H7 (cell line): Measurements from ENCODE around the gene RANGAP1. TPM values are rescaled to one million over a fixed set of nuclear protein-coding genes. Genes with fewer than 3 reads are reported as not detected.
A peak's percentile ranks its signal among the peaks of the same experiment; 100 is the strongest.

Experiments
- DNase-seq: peaks from one replicate; pipeline ENCODE4 v3.0.0; 2012
- H3K27me3 ChIP-seq: 2 replicates; pipeline ENCODE4 v1.6.0; 2011; ENCODE audit warnings: mild to moderate bottlenecking, low read length; ENCODE audit not compliant: control insufficient read depth, insufficient read depth
- H3K36me3 ChIP-seq: replicated peaks from 2 replicates; pipeline ENCODE4 v1.5.1; 2011; ENCODE audit warnings: low read length; ENCODE audit not compliant: control insufficient read depth, insufficient read depth
- H3K4me3 ChIP-seq: 2 replicates; pipeline ENCODE4 v1.5.1; 2011; ENCODE audit warnings: low read depth, mild to moderate bottlenecking, control low read depth, low read length, moderate library complexity; ENCODE audit not compliant: insufficient read depth
- total RNA-seq: library from RNA; depleted of rRNA; stranded (reverse); fragments of >200 nt; shearing (Covaris generic); gene quantifications from 2 replicates; pipeline ENCODE4 v1.2.3, GENCODE V29; 2014

The RANGAP1 gene
- total RNA-seq, 1 experiment from 2014 or later = 133 TPM

GRCh38 chr22:41239443-41240128 is 46.4 kb downstream of the RANGAP1 start:
- 0 out of 2 replicates have a peak, but pooled peaks cover 2% of the 10 kb centered on the region for H3K27me3 ChIP-seq
- no peaks in the 10 kb centered on the region for H3K36me3 ChIP-seq
- H3K4me3 ChIP-seq = no peak overlapping the region
- DNase-seq = no peak

DNA sequence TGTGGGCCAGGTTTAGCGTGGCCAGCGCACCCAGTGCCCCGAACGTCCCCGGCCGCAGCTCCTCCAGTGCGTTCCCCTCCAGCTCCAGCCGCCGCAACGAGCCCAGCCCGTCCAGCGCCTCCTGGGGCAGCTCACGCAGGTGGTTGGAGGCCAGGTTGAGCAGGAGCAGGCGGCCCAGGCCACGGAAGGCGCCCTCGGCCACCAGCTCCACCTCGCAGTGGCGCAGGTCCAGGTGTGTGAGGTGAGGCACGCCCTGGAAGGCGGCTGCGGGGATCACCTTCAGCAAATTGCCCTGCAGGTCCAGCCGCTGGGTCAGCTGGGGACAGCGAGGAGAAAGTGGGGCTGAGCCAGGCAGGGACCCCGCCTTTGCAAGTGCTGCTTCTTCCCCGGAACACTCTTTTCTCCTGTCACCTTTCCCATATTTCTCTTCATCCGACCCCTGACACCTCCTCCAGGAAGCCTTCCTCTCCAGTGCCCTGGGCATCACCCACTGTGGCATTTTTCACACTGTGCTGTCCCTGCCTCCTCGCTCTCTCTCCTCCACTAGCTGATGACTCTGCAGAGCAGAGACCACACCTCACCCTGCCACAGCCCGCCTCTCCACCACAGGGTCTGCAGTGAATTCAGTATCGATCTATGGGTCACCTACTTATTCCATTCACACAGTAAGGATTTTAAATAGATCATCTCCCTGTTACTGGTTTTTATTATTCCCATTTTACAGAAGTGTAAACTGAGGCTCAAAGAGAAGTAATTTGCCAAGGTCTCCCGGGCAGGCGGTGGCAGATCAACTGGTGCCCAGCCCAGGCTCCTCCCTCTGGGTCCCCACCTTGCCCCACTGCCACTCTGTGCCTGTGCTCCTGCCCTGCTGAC is 47.2 kb downstream of the RANGAP1 start:
- Histone ChIP-seq H3K36me3 (no peaks in the 10 kb centered on the region), H3K4me3 (no peak overlapping the region), H3K27me3 (0 out of 2 replicates have a peak, but pooled peaks cover 2% of the 10 kb centered on the region)
- DNase-seq = no peak

GRCh38 chr22:41237707-41238569 is 48.0 kb downstream of the RANGAP1 start:
- 0 out of 2 replicates have a peak, but pooled peaks cover 2% of the 10 kb centered on the region for H3K27me3 ChIP-seq
- no peaks in the 10 kb centered on the region for H3K36me3 ChIP-seq
- peak overlapping the region; percentile 27 for H3K4me3 ChIP-seq
- peak; percentile 97 for DNase-seq

- H3K36me3 ChIP-seq = no peaks in the 10 kb centered on the region
- no peak for DNase-seq
- 0 out of 2 replicates have a peak, but pooled peaks cover 2% of the 10 kb centered on the region for H3K27me3 ChIP-seq
- peak overlapping the region; percentile 27 for H3K4me3 ChIP-seq
These were observed 48.8 kb downstream of the RANGAP1 start for GRCh38 chr22:41237036-41237706.

- Histone ChIP-seq H3K27me3 (0 out of 2 replicates have a peak, but pooled peaks cover 2% of the 10 kb centered on the region), H3K4me3 (no peak overlapping the region), H3K36me3 (no peaks in the 10 kb centered on the region; the same call in 1 of the 2 replicates)
- no peak for DNase-seq
These were observed 50.9 kb downstream of the RANGAP1 start for GRCh38 chr22:41234815-41235695.

GRCh38 chr22:41231369-41231768 is 54.6 kb downstream of the RANGAP1 start:
- peaks cover 6% of the 10 kb centered on the region for H3K36me3 ChIP-seq

DNA sequence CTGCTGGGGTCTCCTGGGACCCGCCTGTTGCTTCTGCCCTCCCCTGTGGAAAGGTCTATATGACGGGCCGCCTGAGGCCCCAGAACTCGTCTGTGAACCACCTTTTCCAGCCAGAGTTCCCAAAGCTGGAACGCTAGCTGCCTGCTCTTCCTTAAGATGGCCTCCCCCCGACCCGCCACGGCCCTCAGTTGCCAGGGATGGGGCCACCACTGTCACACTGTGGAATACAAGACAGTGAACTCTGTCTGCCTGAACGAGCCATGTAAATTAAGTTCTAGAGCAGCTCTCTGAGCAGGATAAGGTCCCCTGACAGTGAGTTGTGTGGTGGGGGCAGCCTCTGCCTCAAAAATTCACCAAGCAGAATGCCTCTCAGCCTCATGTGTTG is 55.6 kb downstream of the RANGAP1 start:
- no peak overlapping the region for H3K4me3 ChIP-seq
- peak; percentile 32 for DNase-seq
- H3K27me3 ChIP-seq = no peaks in the 10 kb centered on the region
- peaks cover 11% of the 10 kb centered on the region for H3K36me3 ChIP-seq

More at GRCh38 chr22:41231369-41231768, 54.6 kb downstream of the RANGAP1 start:
- no peak overlapping the region for H3K4me3 ChIP-seq
- no peaks in the 10 kb centered on the region for H3K27me3 ChIP-seq
- DNase-seq = no peak

DNA sequence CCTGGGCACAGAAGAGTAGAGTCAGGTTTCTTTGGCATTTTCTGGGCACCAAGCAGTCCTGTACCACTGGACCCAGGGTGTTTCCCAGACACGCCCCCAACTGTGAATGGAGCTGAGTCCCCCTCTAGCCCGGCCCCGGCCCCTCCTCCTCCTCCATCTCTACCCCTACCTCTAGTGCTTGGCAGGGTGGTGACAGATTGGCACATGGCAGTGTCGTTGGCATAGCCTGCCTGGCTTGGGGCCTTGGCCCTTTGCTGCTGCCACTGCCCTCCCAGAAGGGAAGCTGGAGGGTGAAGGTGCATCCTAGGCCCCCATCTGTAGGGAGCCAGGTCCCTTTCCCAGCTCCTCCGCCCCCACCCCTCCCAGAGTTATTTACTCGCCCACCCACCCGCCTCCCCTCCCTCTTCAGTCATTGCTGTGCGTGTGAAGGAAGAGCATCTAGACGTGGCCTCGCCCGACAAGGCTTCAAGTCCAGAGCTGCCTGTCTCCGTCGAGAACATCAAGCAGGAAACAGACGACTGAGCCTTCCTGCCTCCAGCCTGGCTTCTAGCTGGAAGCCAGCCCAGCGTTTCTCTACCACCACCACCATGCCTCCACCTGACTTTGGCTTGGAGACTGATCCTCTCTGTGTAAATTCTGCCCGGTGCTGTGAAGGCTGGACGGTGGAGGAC is 56.1 kb downstream of the RANGAP1 start:
- Histone ChIP-seq H3K36me3 (peaks cover 12% of the 10 kb centered on the region), H3K4me3 (no peak overlapping the region), H3K27me3 (no peaks in the 10 kb centered on the region)
- peak; percentile 44 for DNase-seq

DNA sequence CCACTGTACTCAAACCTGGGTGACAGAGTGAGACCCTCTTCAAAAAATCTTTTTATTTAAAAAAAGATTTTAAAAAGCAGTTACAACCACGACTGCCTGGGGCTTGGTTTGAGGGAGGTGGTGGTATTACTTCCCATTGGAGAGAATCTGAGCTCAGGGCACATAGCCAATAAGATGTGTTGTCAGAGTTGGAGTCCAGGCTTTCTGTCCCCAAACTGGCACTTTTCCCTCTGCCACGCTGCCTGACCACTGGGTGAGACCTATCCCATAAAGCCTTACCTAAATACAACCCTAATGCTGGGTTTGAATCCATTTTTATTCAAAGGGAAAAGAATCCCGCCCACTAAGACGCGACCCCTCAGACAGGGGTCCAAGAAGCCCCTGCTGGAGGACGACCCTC is 56.8 kb downstream of the RANGAP1 start:
- Histone ChIP-seq H3K27me3 (no peaks in the 10 kb centered on the region), H3K36me3 (peaks cover 14% of the 10 kb centered on the region), H3K4me3 (no peak overlapping the region)
- DNase-seq = no peak

DNA sequence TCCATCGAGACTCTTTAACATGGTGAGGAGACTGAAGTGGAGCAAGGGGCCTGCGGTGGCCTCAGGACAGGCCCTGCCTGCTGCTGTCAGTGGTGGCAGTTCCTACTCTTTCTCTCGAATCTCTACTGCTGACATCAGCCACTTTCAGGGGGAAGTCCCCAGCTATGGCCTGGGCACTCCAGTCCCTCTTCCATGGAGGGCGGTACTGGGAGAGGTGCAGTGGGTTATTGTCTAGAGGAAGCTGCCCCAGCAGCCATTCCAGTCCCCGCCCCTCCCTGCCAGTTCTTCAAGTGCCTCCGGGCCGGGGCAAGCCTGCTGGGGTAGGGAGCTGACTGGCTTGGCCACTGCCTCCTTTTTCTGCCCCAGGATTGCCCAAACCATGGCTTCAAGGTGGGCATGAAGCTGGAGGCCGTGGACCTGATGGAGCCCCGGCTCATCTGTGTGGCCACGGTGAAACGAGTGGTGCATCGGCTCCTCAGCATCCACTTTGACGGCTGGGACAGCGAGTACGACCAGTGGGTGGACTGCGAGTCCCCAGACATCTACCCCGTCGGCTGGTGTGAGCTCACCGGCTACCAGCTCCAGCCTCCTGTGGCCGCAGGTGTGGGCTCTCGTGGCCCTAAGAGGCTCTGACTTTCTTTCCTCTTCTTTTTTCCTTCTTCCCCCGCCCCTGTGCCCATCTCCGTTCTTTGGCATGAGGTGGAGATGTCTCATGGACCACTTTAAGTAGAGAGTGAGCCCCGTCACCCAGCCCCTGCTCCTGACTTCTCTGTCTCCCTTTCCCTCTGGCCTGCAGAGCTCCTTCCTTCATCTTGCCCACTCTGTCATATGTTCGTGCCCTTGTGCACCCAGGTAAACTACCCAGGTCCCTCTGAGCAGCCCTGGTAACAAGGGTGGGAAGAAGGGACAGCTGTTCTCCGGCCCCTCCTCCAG is 59.0 kb downstream of the RANGAP1 start:
- no peak overlapping the region for H3K4me3 ChIP-seq
- H3K27me3 ChIP-seq = no peaks in the 10 kb centered on the region
- DNase-seq = no peak
- H3K36me3 ChIP-seq = peaks cover 20% of the 10 kb centered on the region

GRCh38 chr22:41223535-41223934 is 62.5 kb downstream of the RANGAP1 start:
- H3K36me3 ChIP-seq = peaks cover 26% of the 10 kb centered on the region

More at GRCh38 chr22:41223535-41223934, 62.5 kb downstream of the RANGAP1 start:
- no peaks in the 10 kb centered on the region for H3K27me3 ChIP-seq
- no peak overlapping the region for H3K4me3 ChIP-seq
- no peak for DNase-seq
